Measurements from ENCODE around the gene C9orf78.

C9orf78 gene

DNA sequence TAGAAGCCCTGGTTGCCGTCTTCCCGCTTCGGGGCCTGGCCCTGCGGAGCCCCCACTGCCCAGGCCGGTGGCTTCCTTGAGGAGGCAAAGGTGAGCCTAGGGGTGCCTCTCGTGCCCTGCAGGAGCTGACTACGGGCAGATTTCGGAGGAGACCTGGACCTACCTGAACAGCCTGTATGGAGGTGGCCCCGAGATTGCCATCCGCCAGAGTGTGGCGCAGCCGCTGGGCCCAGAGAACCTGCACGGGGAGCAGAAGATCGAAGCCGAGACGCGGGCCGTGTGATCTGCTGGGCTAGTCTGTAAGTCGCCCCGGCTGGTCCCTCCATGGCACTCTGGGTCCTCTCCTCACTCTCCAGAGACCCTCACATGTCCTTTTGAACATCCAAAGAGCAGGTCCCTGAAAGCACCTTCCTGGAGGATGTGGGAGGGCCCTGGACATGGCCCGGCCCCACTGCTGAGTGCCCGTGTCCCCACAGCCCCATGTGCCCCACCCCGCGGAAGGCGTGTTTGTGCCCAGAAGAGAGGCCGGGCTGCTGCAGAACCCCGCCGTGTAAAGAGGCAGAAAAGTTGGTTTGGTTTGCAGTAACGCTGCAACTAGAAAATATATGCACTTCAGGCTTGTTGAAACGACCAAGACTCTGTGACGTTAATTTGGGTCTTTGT is 45.0 kb upstream of the C9orf78 start:
- TF ChIP-seq NFIC (IDR thresholded peaks at IDR 0.05) (no peak), FOXM1 (IDR thresholded peaks at IDR 0.05; ENCODE audit: borderline replicate concordance, low read depth) (no peak), EGR1 (IDR thresholded peaks at IDR 0.05) (no peak)
- TF ChIP-seq, protein P1, sequence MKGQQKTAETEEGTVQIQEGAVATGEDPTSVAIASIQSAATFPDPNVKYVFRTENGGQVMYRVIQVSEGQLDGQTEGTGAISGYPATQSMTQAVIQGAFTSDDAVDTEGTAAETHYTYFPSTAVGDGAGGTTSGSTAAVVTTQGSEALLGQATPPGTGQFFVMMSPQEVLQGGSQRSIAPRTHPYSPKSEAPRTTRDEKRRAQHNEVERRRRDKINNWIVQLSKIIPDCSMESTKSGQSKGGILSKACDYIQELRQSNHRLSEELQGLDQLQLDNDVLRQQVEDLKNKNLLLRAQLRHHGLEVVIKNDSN (IDR thresholded peaks at IDR 0.05): no peak

DNA sequence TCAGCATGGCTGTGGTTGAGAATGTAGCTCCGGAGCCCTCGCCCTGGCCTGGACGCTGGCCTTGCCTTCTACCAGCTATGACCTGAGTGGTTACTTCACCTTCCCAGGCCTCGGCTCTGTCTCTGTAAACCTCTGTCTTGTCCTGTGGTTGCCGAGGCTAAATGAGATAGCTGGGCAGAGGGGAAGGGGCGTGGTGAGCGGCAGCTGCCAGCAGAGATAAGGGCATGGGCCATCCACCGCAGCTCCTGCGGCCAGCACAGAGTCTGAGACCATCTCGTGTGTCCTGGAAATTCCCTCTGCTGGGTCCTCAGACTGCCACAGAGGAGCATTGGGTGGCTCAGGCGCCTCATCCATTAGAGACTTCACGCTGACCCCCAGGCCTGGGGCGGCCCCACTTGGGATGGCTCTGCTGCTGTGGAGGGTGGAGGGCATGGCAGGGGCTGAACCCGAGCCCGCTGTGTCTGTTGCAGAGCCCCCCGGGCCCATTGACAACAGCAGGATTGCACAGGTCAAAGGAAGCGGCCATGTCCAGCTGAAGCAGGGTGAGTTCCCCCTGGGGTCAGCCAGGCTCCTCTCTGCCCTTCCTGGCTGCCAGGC is 44.1 kb upstream of the C9orf78 start:
- TF ChIP-seq TEAD4 (IDR thresholded peaks at IDR 0.05) (no peak), TCF12 (IDR thresholded peaks at IDR 0.05; ENCODE audit: low read depth) (no peak)

DNA sequence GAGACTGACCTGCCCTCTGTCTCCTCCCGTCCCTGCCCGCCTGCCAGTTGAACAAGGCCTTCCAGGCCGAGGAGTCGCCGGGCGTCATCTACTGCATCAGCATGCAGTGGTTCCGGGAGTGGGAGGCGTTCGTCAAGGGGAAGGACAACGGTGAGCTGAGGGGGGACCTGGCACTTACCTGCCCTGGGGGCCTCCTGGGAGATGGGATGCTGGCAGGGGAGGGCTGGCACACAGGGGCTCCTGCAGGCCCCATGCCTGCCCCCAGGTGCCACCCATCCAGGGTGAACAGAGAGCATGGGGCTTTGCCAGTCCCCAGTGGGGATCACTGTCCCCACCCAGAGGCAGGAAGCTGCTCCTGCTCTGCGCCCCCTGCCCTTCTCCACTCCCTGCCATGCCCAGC is 43.2 kb upstream of the C9orf78 start:
- TF ChIP-seq TAF1 (IDR thresholded peaks at IDR 0.05; ENCODE audit: low read depth): no peak
- TF ChIP-seq, protein P1 (IDR thresholded peaks at IDR 0.05): no peak
- TF ChIP-seq TEAD4 (IDR thresholded peaks at IDR 0.05): no peak
- no peak for TF ChIP-seq CEBPB (IDR thresholded peaks at IDR 0.05)
- TF ChIP-seq TCF12 (IDR thresholded peaks at IDR 0.05; ENCODE audit: low read depth): no peak
- no peak for TF ChIP-seq CREB1 (IDR thresholded peaks at IDR 0.05; ENCODE audit: low read depth)

DNA sequence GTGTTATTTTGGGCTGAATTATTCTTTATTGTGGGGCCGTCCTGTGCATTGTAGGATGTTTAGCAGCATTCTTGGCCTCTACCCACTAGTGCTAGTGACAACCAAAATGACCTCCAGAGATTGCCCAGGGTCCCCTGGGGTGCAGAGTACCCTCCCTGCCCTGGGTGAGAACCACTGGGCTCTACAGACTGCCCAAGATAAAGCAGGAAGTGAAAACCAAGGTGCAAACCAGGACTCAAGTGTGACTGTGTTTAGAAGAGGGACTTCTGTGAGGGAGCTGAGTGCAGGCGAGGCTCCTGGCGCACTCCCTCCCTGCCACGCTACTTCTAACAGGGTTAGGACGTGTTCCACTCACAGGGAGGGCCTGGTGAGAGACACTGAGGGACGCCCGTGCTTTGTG is 41.7 kb upstream of the C9orf78 start:
- no peak for TF ChIP-seq TAF1 (IDR thresholded peaks at IDR 0.05; ENCODE audit: low read depth)
- TF ChIP-seq ZBTB7A (IDR thresholded peaks at IDR 0.05; ENCODE audit: low read depth): no peak
- no peak for TF ChIP-seq TCF12 (IDR thresholded peaks at IDR 0.05; ENCODE audit: low read depth)
- TF ChIP-seq RAD21 (IDR thresholded peaks at IDR 0.05; ENCODE audit: low read depth): no peak
- TF ChIP-seq, protein P2, sequence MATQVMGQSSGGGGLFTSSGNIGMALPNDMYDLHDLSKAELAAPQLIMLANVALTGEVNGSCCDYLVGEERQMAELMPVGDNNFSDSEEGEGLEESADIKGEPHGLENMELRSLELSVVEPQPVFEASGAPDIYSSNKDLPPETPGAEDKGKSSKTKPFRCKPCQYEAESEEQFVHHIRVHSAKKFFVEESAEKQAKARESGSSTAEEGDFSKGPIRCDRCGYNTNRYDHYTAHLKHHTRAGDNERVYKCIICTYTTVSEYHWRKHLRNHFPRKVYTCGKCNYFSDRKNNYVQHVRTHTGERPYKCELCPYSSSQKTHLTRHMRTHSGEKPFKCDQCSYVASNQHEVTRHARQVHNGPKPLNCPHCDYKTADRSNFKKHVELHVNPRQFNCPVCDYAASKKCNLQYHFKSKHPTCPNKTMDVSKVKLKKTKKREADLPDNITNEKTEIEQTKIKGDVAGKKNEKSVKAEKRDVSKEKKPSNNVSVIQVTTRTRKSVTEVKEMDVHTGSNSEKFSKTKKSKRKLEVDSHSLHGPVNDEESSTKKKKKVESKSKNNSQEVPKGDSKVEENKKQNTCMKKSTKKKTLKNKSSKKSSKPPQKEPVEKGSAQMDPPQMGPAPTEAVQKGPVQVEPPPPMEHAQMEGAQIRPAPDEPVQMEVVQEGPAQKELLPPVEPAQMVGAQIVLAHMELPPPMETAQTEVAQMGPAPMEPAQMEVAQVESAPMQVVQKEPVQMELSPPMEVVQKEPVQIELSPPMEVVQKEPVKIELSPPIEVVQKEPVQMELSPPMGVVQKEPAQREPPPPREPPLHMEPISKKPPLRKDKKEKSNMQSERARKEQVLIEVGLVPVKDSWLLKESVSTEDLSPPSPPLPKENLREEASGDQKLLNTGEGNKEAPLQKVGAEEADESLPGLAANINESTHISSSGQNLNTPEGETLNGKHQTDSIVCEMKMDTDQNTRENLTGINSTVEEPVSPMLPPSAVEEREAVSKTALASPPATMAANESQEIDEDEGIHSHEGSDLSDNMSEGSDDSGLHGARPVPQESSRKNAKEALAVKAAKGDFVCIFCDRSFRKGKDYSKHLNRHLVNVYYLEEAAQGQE (IDR thresholded peaks at IDR 0.05; ENCODE audit: low read depth): no peak
- TF ChIP-seq CEBPB (IDR thresholded peaks at IDR 0.05): no peak
- no peak for TF ChIP-seq CREB1 (IDR thresholded peaks at IDR 0.05; ENCODE audit: low read depth)
- no peak for TF ChIP-seq FOXM1 (IDR thresholded peaks at IDR 0.05; ENCODE audit: borderline replicate concordance, low read depth)
- TF ChIP-seq NFIC (IDR thresholded peaks at IDR 0.05): no peak

DNA sequence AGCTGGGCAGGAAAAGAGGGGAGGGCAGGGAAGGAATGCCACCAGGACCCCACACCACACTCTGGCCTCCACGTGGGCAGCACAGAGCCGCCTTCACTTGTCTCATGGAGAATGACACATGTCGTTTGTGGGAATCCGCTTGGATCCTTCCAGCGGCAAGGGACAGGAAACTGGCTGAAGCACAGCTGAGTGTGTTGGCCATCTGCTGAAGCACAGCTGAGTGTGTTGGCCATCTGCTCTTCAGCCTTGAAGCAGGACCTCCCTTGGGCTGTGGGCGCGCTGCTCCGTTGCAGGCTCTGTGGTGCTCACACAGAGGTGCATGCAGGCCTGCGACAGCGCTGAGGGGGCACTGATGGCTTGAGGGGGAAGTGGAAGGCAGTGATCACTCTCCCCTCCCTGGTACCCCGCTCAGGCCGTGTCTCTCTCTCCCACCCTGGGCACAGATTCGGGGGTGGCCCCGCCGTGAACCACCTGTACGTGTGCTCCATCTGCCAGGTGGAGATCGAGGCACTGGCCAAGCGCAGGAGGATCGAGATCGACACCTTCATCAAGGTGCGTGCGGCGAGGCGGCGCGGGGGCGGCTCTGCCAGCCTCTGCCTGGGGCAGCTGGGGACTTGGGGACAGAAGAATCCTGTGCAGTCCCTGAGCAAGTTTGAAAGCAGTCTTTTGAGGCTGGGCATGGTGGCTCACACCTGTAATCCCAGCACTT is 40.8 kb upstream of the C9orf78 start:
- TF ChIP-seq RAD21 (IDR thresholded peaks at IDR 0.05; ENCODE audit: low read depth): no peak
- TF ChIP-seq, protein P1 (IDR thresholded peaks at IDR 0.05): no peak
- no peak for TF ChIP-seq ZBTB7A (IDR thresholded peaks at IDR 0.05; ENCODE audit: low read depth)
- TF ChIP-seq CEBPB (IDR thresholded peaks at IDR 0.05): no peak
- TF ChIP-seq FOXM1 (IDR thresholded peaks at IDR 0.05; ENCODE audit: borderline replicate concordance, low read depth): no peak
- TF ChIP-seq NFIC (IDR thresholded peaks at IDR 0.05): no peak
- TF ChIP-seq, protein P2 (IDR thresholded peaks at IDR 0.05; ENCODE audit: low read depth): no peak
- TF ChIP-seq TEAD4 (IDR thresholded peaks at IDR 0.05): no peak
- TF ChIP-seq EGR1 (IDR thresholded peaks at IDR 0.05): no peak
- TF ChIP-seq TCF12 (IDR thresholded peaks at IDR 0.05; ENCODE audit: low read depth): no peak
- TF ChIP-seq TAF1 (IDR thresholded peaks at IDR 0.05; ENCODE audit: low read depth): no peak

DNA sequence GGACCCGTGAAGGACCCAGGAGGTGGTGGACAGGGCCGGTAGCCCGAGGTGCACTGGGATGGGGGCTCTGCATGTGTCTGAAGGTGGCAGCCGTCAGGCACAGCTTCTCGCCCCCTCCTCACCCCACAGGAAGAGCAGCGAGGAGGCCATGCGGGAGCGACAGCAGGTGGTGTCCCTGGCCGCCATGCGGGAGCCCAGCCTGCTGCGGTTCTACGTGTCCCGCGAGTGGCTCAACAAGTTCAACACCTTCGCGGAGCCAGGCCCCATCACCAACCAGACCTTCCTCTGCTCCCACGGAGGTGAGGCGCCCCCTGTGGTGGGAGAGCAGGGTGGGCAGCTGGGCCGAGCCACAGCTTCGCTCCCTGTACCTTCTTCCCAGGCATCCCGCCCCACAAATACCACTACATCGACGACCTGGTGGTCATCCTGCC is 40.1 kb upstream of the C9orf78 start:
- TF ChIP-seq YY1 (IDR thresholded peaks at IDR 0.05; ENCODE audit: low read depth) (no peak), CEBPB (IDR thresholded peaks at IDR 0.05) (no peak), FOXM1 (IDR thresholded peaks at IDR 0.05; ENCODE audit: borderline replicate concordance, low read depth) (no peak), TAF1 (IDR thresholded peaks at IDR 0.05; ENCODE audit: low read depth) (no peak), EP300 (IDR thresholded peaks at IDR 0.05; ENCODE audit: borderline replicate concordance) (no peak), EGR1 (IDR thresholded peaks at IDR 0.05) (no peak), NFIC (IDR thresholded peaks at IDR 0.05) (no peak)
- TF ChIP-seq, protein P3, sequence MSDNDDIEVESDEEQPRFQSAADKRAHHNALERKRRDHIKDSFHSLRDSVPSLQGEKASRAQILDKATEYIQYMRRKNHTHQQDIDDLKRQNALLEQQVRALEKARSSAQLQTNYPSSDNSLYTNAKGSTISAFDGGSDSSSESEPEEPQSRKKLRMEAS (IDR thresholded peaks at IDR 0.05): no peak
- TF ChIP-seq, protein P1 (IDR thresholded peaks at IDR 0.05): no peak

Measured in Ishikawa (cell line).